AG10803 (cell line): Measurements from ENCODE around the gene TUBGCP6.

ENCODE experiments used
- DNase-seq: peaks from one replicate; pipeline ENCODE4 v3.0.0; 2010; ENCODE audit warnings: low read depth
- H3K4me3 ChIP-seq: 2 replicates; pipeline ENCODE4 v1.5.1; 2011; ENCODE audit warnings: mild to moderate bottlenecking, low read length, control low read depth
- TF ChIP-seq, protein P1 (sequence below): conservative IDR thresholded peaks from 2 replicates; pipeline ENCODE4 v1.5.1; 2011; ENCODE audit warnings: mild to moderate bottlenecking, low read length, control low read depth, inconsistent platforms

The TUBGCP6 gene

DNA sequence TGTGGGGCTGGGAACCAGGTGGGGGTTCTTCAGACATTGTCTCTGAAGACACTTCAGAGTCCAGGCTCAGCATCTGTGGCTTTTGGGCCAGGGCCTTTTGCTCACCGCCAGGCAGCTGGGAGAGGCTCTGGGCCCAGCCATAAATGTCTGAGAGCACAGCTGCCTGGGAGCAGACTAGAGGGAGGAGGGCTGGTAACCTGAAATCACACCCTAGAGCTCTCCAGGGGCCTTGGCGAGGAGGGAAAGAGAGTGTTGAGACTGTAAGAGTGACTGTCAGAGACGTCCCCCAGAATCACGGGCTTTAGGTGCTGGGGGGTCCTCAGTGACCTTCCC, 55.0 kb downstream of the TUBGCP6 start:
- peak; percentile 19 for DNase-seq
- H3K4me3 ChIP-seq = peak overlapping the region; percentile 56
- TF ChIP-seq, protein P1, sequence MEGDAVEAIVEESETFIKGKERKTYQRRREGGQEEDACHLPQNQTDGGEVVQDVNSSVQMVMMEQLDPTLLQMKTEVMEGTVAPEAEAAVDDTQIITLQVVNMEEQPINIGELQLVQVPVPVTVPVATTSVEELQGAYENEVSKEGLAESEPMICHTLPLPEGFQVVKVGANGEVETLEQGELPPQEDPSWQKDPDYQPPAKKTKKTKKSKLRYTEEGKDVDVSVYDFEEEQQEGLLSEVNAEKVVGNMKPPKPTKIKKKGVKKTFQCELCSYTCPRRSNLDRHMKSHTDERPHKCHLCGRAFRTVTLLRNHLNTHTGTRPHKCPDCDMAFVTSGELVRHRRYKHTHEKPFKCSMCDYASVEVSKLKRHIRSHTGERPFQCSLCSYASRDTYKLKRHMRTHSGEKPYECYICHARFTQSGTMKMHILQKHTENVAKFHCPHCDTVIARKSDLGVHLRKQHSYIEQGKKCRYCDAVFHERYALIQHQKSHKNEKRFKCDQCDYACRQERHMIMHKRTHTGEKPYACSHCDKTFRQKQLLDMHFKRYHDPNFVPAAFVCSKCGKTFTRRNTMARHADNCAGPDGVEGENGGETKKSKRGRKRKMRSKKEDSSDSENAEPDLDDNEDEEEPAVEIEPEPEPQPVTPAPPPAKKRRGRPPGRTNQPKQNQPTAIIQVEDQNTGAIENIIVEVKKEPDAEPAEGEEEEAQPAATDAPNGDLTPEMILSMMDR = no peak

DNA sequence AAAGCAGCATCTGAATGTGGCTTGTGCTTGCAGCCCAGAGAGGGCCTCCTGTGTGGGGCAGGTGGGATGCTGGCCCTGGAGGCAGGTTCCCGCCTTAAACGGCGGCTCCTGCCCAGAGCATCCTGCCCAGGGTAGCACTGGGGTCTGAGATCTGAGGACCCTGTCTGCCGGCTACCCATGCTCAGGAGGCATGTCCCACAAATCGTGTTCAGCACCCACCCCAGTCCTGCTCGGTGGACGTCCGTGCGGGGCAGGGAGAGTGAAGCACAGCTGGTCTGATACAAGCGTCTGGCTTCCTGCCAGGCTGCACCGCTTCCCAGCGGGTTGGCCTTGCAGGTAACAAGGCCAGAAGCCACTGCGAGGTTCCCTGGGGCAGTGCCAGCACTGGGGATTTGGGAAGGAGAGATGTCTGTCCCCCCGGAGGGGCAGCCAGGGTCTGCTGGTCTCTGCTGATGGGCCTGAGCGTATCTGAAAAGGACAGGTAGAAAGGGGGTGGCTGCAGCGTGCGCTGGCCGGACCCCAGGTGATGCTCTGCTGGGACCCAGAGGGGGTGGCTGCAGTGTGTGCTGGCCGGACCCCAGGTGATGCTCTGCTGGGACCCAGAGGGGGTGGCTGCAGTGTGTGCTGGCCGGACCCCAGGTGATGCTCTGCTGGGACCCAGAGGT, 55.5 kb downstream of the TUBGCP6 start:
- no peak for DNase-seq
- no peak overlapping the region for H3K4me3 ChIP-seq
- TF ChIP-seq, protein P1 = no peak

DNA sequence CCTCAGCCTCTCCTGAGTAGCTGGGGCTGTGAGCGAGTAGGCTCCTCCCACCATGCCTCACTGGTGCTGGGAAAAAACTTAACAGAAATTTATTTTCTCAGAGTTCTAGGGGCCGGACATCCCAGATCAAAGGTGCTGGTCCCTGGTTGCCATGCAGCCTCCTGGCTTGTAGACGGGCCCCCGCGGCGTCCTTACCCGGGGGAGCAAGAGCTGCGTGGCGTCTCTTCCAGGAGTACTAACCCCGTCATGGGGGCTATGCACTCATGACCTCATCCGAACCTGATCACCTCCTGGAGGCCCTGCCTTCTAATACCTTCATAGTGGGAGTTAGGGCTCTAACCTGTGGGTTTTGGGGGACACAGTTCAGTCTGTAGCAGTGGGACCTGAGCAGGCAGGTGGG, 56.5 kb downstream of the TUBGCP6 start:
- no peak for DNase-seq
- H3K4me3 ChIP-seq = no peak overlapping the region
- TF ChIP-seq, protein P1 = no peak

DNA sequence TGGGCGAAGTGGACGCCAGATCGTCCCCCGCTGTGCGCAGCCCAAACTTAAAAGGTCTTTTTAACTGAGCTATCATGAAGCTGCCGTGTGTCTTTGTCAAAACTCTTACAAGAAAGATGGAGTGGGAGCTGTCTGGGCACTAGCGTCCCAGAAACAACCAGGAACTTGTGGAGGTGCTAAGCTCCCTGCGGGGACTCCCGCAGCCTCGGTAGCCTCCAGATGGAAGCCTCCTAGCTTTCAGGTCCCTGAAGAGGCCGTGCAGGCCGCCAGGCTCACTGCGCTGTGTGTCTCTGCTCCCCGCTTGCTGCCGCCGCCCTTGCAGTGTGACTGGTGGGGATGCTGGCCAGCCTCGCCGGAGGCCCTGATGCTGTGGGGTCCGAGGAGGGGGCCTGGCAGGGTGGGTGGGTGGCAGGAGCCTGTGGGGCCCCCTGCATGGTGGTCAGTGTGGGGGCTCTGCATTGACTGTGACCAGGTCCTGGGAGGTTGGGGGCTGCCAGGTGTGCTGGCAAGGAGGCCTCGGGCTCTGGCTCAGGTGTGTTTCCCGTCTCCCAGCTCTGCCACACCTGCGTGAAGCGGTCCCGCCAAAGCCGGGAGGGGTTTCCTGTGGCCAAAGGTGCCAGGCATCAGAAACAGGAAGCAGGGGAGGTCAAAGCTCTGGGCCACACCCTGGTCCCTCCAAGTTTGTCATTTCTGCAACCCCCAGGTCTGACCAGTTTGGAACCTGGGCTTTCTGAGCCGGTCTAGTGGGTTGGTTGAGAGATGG, 57.9 kb downstream of the TUBGCP6 start:
- TF ChIP-seq, protein P1 = no peak
- DNase-seq = peak; percentile 36
- peak overlapping the region; percentile 67 for H3K4me3 ChIP-seq

DNA sequence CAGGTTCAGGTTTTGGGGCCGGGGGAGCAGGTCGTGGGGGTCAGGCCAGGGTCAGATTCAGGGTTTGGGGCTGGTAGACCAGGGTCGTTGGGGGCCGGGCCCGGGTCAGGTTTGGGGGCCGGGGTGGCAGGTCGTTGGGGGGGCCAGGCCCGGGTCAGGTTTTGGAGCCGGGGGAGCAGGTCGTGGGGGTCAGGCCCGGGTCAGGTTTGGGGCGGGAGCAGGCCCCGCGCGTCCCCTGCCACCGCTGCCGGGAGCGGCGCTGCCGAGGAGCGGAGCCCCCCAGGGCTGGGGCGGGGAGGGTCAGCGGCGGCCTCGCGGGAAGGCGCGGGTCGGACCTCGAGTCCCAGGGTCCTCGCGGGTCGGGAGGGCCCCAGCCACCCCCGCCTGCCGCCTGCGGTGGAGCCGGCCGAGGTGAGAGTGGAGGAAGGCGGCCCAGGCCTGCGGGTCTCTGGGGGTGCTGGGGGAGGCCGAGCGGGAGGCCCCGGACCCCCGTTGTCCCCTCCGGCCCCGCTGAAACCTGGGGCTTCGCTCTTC, 58.6 kb downstream of the TUBGCP6 start:
- no peak for DNase-seq
- TF ChIP-seq, protein P1 = no peak
- peak overlapping the region; percentile 67 for H3K4me3 ChIP-seq

DNA sequence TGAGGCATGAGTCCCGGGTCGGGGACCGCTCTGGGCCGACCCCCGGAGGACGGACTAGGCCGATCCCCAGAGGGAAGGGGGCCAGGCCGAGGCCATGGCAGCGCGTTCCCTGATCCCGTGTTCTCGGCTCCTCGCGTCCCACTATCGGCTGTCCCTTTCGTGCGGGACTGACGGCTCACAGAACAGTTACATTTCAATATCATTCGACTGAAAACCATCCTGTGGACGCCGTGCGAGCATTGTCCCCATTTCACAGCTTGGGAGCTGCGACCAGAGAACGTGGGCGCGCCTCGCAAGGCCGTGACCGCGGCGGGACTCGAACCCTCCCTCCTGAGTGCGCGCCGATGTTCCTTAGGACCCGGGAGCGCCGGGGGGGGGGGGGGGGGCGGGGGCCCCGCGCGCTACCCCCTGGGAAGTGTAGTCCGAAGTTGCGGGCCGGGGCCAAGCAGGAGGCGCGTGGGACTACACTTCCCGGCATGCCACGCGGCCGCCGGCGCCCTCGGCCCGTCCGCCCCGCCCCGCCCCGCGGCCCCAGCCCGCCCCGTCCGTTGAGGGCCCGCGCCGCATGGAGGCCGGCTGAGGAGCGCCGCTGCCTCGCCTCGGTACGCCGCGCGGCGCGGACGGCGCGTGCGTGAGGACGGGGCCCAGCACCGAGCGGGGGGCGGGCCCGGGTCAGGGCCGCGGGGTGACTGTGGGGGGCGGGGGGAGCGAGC, 59.3 kb downstream of the TUBGCP6 start, which contains the start of gene TRABD:
TRABD (plus strand) TSS at position 539 of the 713 bp plus-strand sequence. CDS start 7,148 bp downstream, outside the sequence.
- TF ChIP-seq, protein P1 = no peak
- peak within 1 kb of the TSS; percentile 67 for H3K4me3 ChIP-seq
- peak; percentile 87 for DNase-seq
